ENCODE data around the gene SLAMF9.

Gene SLAMF9

GRCh38 chr1:159930634-159931033 is 23.4 kb downstream of the SLAMF9 start:
- in situ Hi-C loops (cut with MboI; ENCODE audit: low sequenced_read_pairs, unreplicated experiment), result loop anchor here (10.0 kb wide), 1 partner anchor 74 kb away; no protein-coding TSS in a partner anchor
- TF ChIP-seq, protein P1, sequence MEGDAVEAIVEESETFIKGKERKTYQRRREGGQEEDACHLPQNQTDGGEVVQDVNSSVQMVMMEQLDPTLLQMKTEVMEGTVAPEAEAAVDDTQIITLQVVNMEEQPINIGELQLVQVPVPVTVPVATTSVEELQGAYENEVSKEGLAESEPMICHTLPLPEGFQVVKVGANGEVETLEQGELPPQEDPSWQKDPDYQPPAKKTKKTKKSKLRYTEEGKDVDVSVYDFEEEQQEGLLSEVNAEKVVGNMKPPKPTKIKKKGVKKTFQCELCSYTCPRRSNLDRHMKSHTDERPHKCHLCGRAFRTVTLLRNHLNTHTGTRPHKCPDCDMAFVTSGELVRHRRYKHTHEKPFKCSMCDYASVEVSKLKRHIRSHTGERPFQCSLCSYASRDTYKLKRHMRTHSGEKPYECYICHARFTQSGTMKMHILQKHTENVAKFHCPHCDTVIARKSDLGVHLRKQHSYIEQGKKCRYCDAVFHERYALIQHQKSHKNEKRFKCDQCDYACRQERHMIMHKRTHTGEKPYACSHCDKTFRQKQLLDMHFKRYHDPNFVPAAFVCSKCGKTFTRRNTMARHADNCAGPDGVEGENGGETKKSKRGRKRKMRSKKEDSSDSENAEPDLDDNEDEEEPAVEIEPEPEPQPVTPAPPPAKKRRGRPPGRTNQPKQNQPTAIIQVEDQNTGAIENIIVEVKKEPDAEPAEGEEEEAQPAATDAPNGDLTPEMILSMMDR (IDR thresholded peaks at IDR 0.05; ENCODE audit: borderline replicate concordance, control extremely low read depth, extremely low read depth, insufficient read depth, missing control alignments), result no peak
- DNase-seq (ENCODE audit: low spot score), result no peak

- in situ Hi-C loops (cut with MboI; ENCODE audit: low sequenced_read_pairs, unreplicated experiment), result loop anchor here (10.0 kb wide), 1 partner anchor 75 kb away; no protein-coding TSS in a partner anchor
- no peak for DNase-seq (ENCODE audit: low spot score)
- TF ChIP-seq, protein P1 (IDR thresholded peaks at IDR 0.05; ENCODE audit: borderline replicate concordance, control extremely low read depth, extremely low read depth, insufficient read depth, missing control alignments), result no peak
These were observed 23.8 kb downstream of the SLAMF9 start for GRCh38 chr1:159930216-159930615.

- DNase-seq (ENCODE audit: low spot score), result no peak
- TF ChIP-seq, protein P1 (IDR thresholded peaks at IDR 0.05; ENCODE audit: borderline replicate concordance, control extremely low read depth, extremely low read depth, insufficient read depth, missing control alignments), result no peak
- in situ Hi-C loops (cut with MboI; ENCODE audit: low sequenced_read_pairs, unreplicated experiment), result loop anchor here (10.0 kb wide), 1 partner anchor 75 kb away; no protein-coding TSS in a partner anchor
These were observed 24.6 kb downstream of the SLAMF9 start for GRCh38 chr1:159929155-159930051.

GRCh38 chr1:159928491-159929050 is 25.5 kb downstream of the SLAMF9 start:
- in situ Hi-C loops (cut with MboI; ENCODE audit: low sequenced_read_pairs, unreplicated experiment), result no loop called here
- no peak for DNase-seq (ENCODE audit: low spot score)
- TF ChIP-seq, protein P1 (IDR thresholded peaks at IDR 0.05; ENCODE audit: borderline replicate concordance, control extremely low read depth, extremely low read depth, insufficient read depth, missing control alignments), result no peak

DNA sequence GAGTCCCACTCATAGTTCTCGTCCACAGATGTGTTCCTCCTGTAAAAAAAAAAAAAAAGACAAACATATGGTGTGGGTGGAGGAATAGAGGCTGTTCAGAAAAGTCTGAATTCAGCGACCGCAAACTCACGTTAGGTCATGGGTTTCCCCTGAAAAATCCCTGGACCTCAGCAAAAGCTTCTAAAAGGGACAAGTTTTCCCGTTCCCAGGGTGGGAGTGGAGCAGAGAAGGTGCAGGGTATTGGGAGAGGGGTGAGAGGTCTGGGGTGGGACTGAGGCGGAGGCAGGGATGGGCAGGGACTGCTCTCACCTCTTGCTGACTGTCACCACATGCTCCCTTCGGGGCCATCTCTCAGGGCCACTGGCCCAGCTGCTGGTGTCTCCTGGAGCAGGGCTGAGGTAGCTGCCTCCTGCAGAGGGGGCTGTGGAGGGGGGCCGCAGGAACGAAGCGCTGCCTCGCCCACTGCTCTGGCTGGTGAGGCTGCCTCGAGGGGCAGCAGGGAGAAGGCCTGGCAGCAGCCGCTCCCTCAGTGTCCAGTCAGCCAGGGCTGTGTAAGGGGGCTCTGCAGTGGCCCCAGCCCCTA is 26.1 kb downstream of the SLAMF9 start:
- TF ChIP-seq, protein P1 (IDR thresholded peaks at IDR 0.05; ENCODE audit: borderline replicate concordance, control extremely low read depth, extremely low read depth, insufficient read depth, missing control alignments), result peak; percentile 17
- DNase-seq (ENCODE audit: low spot score), result peak; percentile 58
- in situ Hi-C loops (cut with MboI; ENCODE audit: low sequenced_read_pairs, unreplicated experiment), result no loop called here

DNA sequence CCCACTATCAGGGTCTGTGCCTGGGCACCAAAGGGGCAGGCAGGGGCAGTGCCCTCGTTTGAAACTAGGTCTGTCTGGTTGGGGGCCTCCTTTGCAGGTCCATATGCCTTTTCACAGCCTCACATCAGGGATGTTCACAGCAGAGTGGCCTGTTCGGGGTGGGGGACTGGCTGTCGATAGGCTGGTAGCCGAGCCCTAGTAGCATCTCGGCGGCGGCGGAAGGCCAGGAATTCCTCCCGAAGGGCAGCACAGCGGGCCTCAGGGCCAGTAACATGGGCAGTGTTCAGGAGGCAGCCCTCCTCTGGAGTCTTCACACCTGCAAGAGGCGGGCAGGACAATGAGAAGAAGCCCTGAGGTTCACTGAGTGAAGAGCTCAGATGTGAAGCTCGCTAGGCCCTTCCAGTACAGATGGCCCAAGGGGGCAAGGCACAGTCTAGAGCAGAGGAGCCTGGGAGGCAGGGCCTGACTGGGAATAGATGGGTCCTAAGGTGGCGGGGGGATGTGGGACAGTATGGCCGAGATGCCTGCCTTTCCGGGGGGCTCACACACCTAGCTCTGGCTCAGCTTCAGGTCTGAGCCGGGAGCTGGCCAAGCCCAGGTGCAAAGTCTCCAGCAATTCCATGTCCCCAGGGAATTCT is 26.7 kb downstream of the SLAMF9 start:
- TF ChIP-seq, protein P1 (IDR thresholded peaks at IDR 0.05; ENCODE audit: borderline replicate concordance, control extremely low read depth, extremely low read depth, insufficient read depth, missing control alignments), result no peak
- no peak for DNase-seq (ENCODE audit: low spot score)
- in situ Hi-C loops (cut with MboI; ENCODE audit: low sequenced_read_pairs, unreplicated experiment), result no loop called here

Data from GM13976 (cell line).